Measurements from ENCODE around the gene AMBRA1.

Gene AMBRA1

DNA sequence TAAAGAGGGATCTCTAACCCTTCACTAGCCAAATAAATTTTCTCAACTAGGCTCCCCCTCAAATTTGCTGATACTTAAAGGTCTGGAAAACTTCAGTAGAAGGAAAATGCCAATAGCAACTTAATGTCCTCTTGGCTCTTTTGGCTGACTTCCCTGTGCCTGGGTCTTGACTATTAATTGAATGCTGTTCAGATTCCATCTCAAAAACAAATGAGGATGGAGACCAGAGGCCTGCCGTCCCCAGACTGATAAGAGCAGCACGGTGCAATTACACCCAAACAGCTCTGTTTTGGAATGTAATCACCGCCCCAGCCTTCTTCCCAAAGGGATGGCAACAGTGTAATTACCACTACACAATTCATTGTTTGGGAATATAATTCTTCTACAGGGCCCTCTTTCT is 112.9 kb downstream of the AMBRA1 start:
- Histone ChIP-seq H3K27me3 (ENCODE audit: insufficient read depth, poor library complexity, severe bottlenecking) (no peaks in the 10 kb centered on the region), H3K36me3 (ENCODE audit: low read depth) (no peaks in the 10 kb centered on the region), H3K4me3 (ENCODE audit: severe bottlenecking) (no peak overlapping the region), H3K27ac (ENCODE audit: poor library complexity, severe bottlenecking) (no peak overlapping the region), H3K9me3 (ENCODE audit: severe bottlenecking) (no peaks in the 10 kb centered on the region), H3K4me1 (ENCODE audit: insufficient read depth, poor library complexity, severe bottlenecking) (no peaks in the 10 kb centered on the region)
- no peak for TF ChIP-seq CTCF (IDR thresholded peaks at IDR 0.05; ENCODE audit: poor library complexity, severe bottlenecking)
- DNase-seq (ENCODE audit: low spot score) (no peak), ATAC-seq (ENCODE audit: low read depth) (no peak)

- no peaks in the 10 kb centered on the region for H3K36me3 ChIP-seq (ENCODE audit: low read depth)
- H3K4me1 ChIP-seq (ENCODE audit: insufficient read depth, poor library complexity, severe bottlenecking) = peaks cover 5% of the 10 kb centered on the region
- H3K27me3 ChIP-seq (ENCODE audit: insufficient read depth, poor library complexity, severe bottlenecking) = no peaks in the 10 kb centered on the region
- DNase-seq (ENCODE audit: low spot score) (no peak), ATAC-seq (ENCODE audit: low read depth) (no peak)
- no peaks in the 10 kb centered on the region for H3K9me3 ChIP-seq (ENCODE audit: severe bottlenecking)
- no peak for TF ChIP-seq CTCF (IDR thresholded peaks at IDR 0.05; ENCODE audit: poor library complexity, severe bottlenecking)
- H3K27ac ChIP-seq (ENCODE audit: poor library complexity, severe bottlenecking) = no peak overlapping the region
- H3K4me3 ChIP-seq (ENCODE audit: severe bottlenecking) = no peak overlapping the region
Measured at GRCh38 chr11:46480166-46480726, 113.6 kb downstream of the AMBRA1 start.

DNA sequence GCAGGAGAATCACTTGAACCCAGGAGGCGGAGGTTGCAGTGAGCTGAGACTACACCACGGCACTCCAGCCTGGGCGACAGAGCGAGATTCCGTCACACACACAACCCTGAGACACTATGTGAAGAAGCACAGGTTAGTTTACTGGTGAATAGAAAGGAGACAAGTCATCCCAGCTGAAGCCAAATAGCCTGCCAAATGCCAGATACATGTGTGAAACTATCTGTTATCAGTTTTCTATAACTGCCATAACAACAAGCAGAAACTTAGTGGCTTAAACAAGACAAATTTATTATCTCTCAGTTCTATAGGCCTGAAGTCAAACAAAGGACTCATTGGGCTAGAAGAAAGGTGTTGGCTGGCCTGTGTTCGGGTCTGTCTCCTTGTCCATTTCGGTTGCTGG is 114.2 kb downstream of the AMBRA1 start:
- DNase-seq (ENCODE audit: low spot score) (no peak), ATAC-seq (ENCODE audit: low read depth) (no peak)
- no peak for TF ChIP-seq CTCF (IDR thresholded peaks at IDR 0.05; ENCODE audit: poor library complexity, severe bottlenecking)
- no peak overlapping the region for H3K4me3 ChIP-seq (ENCODE audit: severe bottlenecking)
- H3K27ac ChIP-seq (ENCODE audit: poor library complexity, severe bottlenecking) = no peak overlapping the region
- no peaks in the 10 kb centered on the region for H3K27me3 ChIP-seq (ENCODE audit: insufficient read depth, poor library complexity, severe bottlenecking)
- no peaks in the 10 kb centered on the region for H3K9me3 ChIP-seq (ENCODE audit: severe bottlenecking)
- H3K36me3 ChIP-seq (ENCODE audit: low read depth) = no peaks in the 10 kb centered on the region
- peaks cover 9% of the 10 kb centered on the region for H3K4me1 ChIP-seq (ENCODE audit: insufficient read depth, poor library complexity, severe bottlenecking)

DNA sequence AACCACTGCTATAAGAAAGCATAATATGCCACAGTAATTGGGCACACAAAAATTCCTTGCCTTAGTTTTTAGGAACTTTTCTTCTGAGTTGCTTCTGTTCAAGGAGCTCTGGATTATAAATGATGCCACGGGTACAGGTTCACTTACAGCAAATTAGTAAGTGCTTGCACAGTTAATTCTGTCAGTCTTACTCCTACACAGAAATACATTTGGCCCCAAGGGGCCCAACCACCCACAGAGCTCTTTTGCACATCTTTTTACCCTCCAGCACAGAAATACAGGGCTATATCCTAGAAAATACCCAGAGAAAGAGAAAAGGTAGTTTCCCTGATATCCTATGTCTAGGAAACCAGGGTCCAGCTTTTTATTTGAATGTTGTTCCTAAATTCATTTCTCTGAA is 115.6 kb downstream of the AMBRA1 start:
- H3K36me3 ChIP-seq (ENCODE audit: low read depth) = no peaks in the 10 kb centered on the region
- ATAC-seq (ENCODE audit: low read depth) (no peak), DNase-seq (ENCODE audit: low spot score) (no peak)

More for the DNA sequence above, 115.6 kb downstream of the AMBRA1 start:
- TF ChIP-seq CTCF (IDR thresholded peaks at IDR 0.05; ENCODE audit: poor library complexity, severe bottlenecking) = no peak
- Histone ChIP-seq H3K9me3 (ENCODE audit: severe bottlenecking) (no peaks in the 10 kb centered on the region), H3K27ac (ENCODE audit: poor library complexity, severe bottlenecking) (no peak overlapping the region), H3K4me3 (ENCODE audit: severe bottlenecking) (no peak overlapping the region), H3K27me3 (ENCODE audit: insufficient read depth, poor library complexity, severe bottlenecking) (no peaks in the 10 kb centered on the region), H3K4me1 (ENCODE audit: insufficient read depth, poor library complexity, severe bottlenecking) (peaks cover 9% of the 10 kb centered on the region)
